ENCODE results near the gene FLNC. TPM values are rescaled to one million over a fixed set of nuclear protein-coding genes. Genes with fewer than 3 reads are reported as not detected.
A peak's percentile ranks its signal among the peaks of the same experiment; 100 is the strongest.

Gene FLNC
- total RNA-seq, 2 experiments from 2014 or later: not detected

GRCh38 chr7:128872394-128872824, 42.2 kb downstream of the FLNC start:
- DNase-seq: no peak
- ATAC-seq: no peak
- CTCF ChIA-PET: interaction anchor here (1.2 to 7.0 kb wide), 3 partner anchors 9 to 10 kb away, joined by 3 to 65 read pairs (median 5); partner anchors contain the start of gene ATP6V1F
- Mint-ChIP-seq H3K27me3 (peaks cover 25% of the 10 kb centered on the region), H3K4me3 (no peak overlapping the region), H3K36me3 (no peaks in the 10 kb centered on the region), H3K9me3 (ENCODE audit: low read depth) (no peaks in the 10 kb centered on the region), H3K4me1 (peaks cover 7% of the 10 kb centered on the region), H3K27ac (no peak overlapping the region)

DNA sequence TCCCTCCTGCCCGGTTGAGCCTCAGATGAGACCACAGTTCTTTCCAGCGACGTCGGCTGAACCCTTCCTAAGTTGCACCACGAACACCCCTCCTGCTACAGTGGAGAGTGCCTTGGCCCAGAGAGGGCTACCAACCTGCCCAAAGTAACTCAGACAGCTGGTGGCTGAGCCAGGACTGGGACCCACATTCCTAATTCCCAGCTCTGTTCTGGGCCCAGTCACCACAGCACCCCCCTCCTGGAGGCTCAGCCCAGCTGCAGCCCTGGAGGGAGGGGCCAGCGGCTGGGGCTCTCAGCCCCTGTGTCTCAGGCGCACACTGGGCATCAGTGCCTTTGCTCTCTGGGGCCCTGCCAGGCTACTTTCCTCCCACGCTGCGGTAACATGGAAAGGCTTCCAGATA, 43.0 kb downstream of the FLNC start:
- Mint-ChIP-seq H3K36me3 (no peaks in the 10 kb centered on the region), H3K27me3 (peaks cover 25% of the 10 kb centered on the region), H3K4me3 (no peak overlapping the region), H3K27ac (no peak overlapping the region), H3K4me1 (peaks cover 15% of the 10 kb centered on the region), H3K9me3 (ENCODE audit: low read depth) (no peaks in the 10 kb centered on the region)
- CTCF ChIA-PET: interaction anchor here (1.2 to 7.0 kb wide), 3 partner anchors 9 to 11 kb away, joined by 3 to 65 read pairs (median 5); partner anchors contain the start of gene ATP6V1F
- DNase-seq (no peak), ATAC-seq (no peak)

DNA sequence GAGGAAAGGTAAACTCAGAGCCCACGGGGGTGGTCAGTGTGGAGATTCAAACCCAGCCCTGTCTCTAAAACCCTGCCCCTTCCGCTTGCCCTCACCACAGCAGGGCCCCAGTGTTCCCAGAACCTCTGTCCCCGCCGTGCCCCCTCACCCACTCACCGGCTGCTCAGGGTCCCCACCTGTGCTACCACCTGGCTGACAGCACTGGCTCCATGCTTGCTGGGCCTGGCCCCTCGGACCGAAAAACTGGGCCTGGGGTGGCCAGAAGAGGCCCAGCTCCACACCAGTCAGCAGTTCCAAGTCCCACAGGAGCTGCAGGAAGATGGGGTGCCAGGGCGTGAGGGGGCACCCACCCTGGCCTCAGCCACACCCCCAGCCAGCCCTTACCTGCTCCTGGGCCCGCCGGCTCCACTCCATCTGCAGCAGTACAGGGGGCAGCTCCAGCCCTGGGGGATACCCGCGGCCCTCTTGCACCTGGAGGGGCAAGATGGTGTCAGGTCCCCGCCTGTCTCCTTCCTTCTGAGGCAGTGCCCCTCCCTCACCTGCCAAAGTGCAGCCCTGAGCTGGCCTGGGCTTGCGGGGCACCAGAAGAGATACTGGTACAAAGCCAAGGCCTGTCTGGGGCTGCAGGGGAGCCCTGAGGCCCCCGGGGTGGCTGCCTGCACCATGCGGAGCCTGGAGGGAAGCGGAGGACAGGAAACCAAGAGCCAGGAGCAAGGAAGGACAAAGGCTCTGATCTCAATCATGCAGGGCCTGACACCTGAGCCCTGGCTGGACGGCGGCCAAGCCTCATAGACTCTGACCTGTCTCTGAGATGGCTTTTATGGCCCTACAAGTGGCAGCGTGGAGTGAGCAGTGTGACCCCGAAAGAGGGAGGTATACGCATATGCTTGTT, 44.2 kb downstream of the FLNC start:
- Mint-ChIP-seq H3K4me1 (peaks cover 14% of the 10 kb centered on the region), H3K4me3 (no peak overlapping the region), H3K27ac (no peak overlapping the region), H3K27me3 (peaks cover 21% of the 10 kb centered on the region), H3K36me3 (no peaks in the 10 kb centered on the region), H3K9me3 (ENCODE audit: low read depth) (no peaks in the 10 kb centered on the region)
- CTCF ChIA-PET: interaction anchor here (1.4 to 1.8 kb wide), 4 partner anchors 9 to 32 kb away, joined by 3 to 11 read pairs (median 5); partner anchors contain the start of gene ATP6V1F
- ATAC-seq: no peak
- no peak for DNase-seq

- Mint-ChIP-seq H3K27me3 (peaks cover 14% of the 10 kb centered on the region), H3K4me3 (no peak overlapping the region), H3K36me3 (no peaks in the 10 kb centered on the region), H3K27ac (peak overlapping the region; percentile 38), H3K9me3 (ENCODE audit: low read depth) (no peaks in the 10 kb centered on the region), H3K4me1 (peaks cover 13% of the 10 kb centered on the region)
- DNase-seq (no peak), ATAC-seq (no peak)
- CTCF ChIA-PET: interaction anchor here (1.4 to 1.8 kb wide), 4 partner anchors 8 to 216 kb away, joined by 3 to 11 read pairs (median 4); partner anchors contain the start of gene ATP6V1F
Measured at GRCh38 chr7:128875523-128875948, 45.3 kb downstream of the FLNC start.

DNA sequence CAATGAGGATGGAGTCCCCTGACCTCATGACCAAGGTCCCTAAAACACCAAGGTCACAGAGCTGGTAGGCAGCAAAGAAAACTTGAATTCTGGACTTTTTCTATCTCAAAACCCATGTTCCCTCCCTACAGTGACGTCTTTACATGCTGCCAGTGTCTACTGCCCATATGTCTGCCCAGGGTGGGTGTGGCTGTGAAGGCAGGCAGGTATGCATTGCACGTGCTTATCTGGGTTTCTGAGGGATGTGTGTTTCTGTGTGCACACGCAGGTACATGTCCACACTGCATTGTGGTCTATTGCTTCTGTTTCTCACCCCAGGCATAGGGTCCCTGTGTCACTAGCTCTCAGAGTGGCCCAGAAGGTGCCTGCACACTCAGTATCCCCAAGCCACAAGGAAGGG, 45.9 kb downstream of the FLNC start:
- peaks cover 13% of the 10 kb centered on the region for H3K4me1 Mint-ChIP-seq
- ATAC-seq: no peak
- CTCF ChIA-PET: interaction anchor here (1.4 kb wide), 2 partner anchors 34 to 216 kb away, joined by 3 read pairs; no protein-coding TSS in a partner anchor
- no peaks in the 10 kb centered on the region for H3K36me3 Mint-ChIP-seq
- no peaks in the 10 kb centered on the region for H3K9me3 Mint-ChIP-seq (ENCODE audit: low read depth)
- no peak overlapping the region for H3K4me3 Mint-ChIP-seq
- no peak for DNase-seq
- no peak overlapping the region for H3K27ac Mint-ChIP-seq
- H3K27me3 Mint-ChIP-seq: peaks cover 11% of the 10 kb centered on the region

- peaks cover 13% of the 10 kb centered on the region for H3K4me1 Mint-ChIP-seq
- no peaks in the 10 kb centered on the region for H3K36me3 Mint-ChIP-seq
- H3K27me3 Mint-ChIP-seq: peaks cover 9% of the 10 kb centered on the region
- ATAC-seq (no peak), DNase-seq (no peak)
- H3K27ac Mint-ChIP-seq: no peak overlapping the region
- H3K4me3 Mint-ChIP-seq: no peak overlapping the region
- CTCF ChIA-PET: interaction anchor here (1.4 kb wide), 1 partner anchor 215 kb away, joined by 3 read pairs; no protein-coding TSS in a partner anchor
- H3K9me3 Mint-ChIP-seq (ENCODE audit: low read depth): no peaks in the 10 kb centered on the region
Measured at GRCh38 chr7:128876586-128876977, 46.4 kb downstream of the FLNC start.

GRCh38 chr7:128876978-128877755, 47.0 kb downstream of the FLNC start:
- ATAC-seq (no peak), DNase-seq (no peak)
- Mint-ChIP-seq H3K4me1 (peaks cover 13% of the 10 kb centered on the region), H3K27ac (no peak overlapping the region), H3K27me3 (peaks cover 3% of the 10 kb centered on the region), H3K36me3 (no peaks in the 10 kb centered on the region), H3K4me3 (no peak overlapping the region), H3K9me3 (ENCODE audit: low read depth) (no peaks in the 10 kb centered on the region)
- CTCF ChIA-PET: interaction anchor here (1.0 to 8.5 kb wide), 2 partner anchors 8 to 15 kb away, joined by 3 to 107 read pairs; partner anchors contain the start of gene ATP6V1F

GRCh38 chr7:128877756-128878120, 47.5 kb downstream of the FLNC start:
- H3K36me3 Mint-ChIP-seq: no peaks in the 10 kb centered on the region
- DNase-seq: no peak
- no peaks in the 10 kb centered on the region for H3K9me3 Mint-ChIP-seq (ENCODE audit: low read depth)
- no peak overlapping the region for H3K4me3 Mint-ChIP-seq
- H3K27me3 Mint-ChIP-seq: peaks cover 2% of the 10 kb centered on the region
- CTCF ChIA-PET: interaction anchor here (1.0 to 8.5 kb wide), 2 partner anchors 8 to 16 kb away, joined by 3 to 107 read pairs; partner anchors contain the start of gene ATP6V1F
- no peak for ATAC-seq
- H3K27ac Mint-ChIP-seq: peak overlapping the region; percentile 52
- H3K4me1 Mint-ChIP-seq: peaks cover 14% of the 10 kb centered on the region

DNA sequence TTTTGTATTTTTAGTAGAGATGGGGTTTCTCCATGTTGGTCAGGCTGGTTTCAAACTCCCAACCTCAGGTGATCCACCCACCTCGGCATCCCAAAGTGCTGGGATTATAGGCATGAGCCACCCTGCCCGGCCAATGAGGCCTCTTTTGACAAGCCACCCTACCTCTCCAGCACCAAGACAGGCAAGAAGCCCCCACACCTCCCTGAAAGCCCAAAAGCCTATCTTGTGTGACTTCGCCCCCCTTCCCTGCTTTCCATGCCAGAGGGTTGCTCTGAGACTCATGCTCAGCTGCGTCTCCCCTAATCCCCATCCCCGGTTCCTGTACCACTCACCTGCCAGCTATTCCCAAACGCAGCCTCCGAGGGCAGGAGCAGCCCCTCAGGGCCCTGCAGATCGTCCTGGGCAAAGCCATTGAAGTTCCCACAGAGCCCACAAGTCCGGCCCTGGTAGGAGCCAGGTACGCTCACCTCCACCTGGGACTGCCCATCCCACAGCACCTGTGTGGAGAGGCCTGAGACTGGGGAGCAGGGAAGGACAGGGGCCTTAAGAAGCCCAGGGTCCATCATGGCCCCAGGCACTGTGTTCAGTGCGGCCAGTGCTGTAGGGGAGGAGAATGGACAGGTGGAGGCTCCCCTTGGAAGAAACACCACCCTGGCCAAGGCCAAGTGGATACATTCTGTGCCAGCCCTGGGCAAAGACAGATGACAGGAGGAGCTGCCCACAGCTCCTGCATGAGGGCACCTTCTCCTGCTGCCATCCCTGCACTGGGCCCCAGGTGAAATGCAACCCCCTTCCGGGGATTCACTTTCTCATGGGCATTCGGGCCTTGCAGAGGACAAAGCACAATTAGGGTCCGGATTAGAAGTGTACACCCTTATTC, 48.3 kb downstream of the FLNC start:
- ATAC-seq (no peak), DNase-seq (no peak)
- peaks cover 2% of the 10 kb centered on the region for H3K27me3 Mint-ChIP-seq
- CTCF ChIA-PET: interaction anchor here (1.0 to 8.5 kb wide), 2 partner anchors 9 to 16 kb away, joined by 3 to 107 read pairs; partner anchors contain the start of gene ATP6V1F
- no peaks in the 10 kb centered on the region for H3K36me3 Mint-ChIP-seq
- H3K4me3 Mint-ChIP-seq: no peak overlapping the region
- H3K27ac Mint-ChIP-seq: no peak overlapping the region
- peaks cover 18% of the 10 kb centered on the region for H3K4me1 Mint-ChIP-seq
- H3K9me3 Mint-ChIP-seq (ENCODE audit: low read depth): no peaks in the 10 kb centered on the region

DNA sequence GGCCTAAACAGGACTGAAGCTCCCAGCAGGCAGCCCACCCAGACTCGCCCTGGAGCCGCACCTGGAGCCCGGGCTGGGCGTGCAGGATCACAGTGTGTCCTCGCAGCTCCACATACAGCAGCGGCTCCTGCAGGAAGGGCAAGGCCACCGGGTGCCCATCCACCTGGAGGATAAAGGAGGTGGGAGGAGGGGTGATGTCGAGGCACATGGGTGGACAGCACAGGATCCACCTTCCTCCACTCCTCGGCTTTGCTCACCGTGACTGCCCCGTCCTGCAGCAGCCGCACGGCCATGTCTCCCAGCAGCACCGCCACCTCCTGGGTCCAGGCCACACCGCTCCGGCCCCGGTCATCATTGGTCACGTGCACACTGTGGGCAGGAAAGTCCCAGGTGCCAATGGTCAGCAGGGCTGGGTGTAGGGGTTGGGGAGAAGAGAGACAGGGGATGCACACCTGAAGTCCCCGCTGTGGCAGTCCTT, 49.3 kb downstream of the FLNC start:
- peaks cover 28% of the 10 kb centered on the region for H3K4me1 Mint-ChIP-seq
- no peak for DNase-seq
- H3K36me3 Mint-ChIP-seq: no peaks in the 10 kb centered on the region
- H3K27ac Mint-ChIP-seq: no peak overlapping the region
- ATAC-seq: no peak
- CTCF ChIA-PET: interaction anchor here (0.8 to 8.5 kb wide), 5 partner anchors 17 to 405 kb away, joined by 3 to 107 read pairs (median 4); partner anchors contain the start of gene ATP6V1F
- no peak overlapping the region for H3K4me3 Mint-ChIP-seq
- H3K9me3 Mint-ChIP-seq (ENCODE audit: low read depth): no peaks in the 10 kb centered on the region
- H3K27me3 Mint-ChIP-seq: peaks cover 2% of the 10 kb centered on the region

DNA sequence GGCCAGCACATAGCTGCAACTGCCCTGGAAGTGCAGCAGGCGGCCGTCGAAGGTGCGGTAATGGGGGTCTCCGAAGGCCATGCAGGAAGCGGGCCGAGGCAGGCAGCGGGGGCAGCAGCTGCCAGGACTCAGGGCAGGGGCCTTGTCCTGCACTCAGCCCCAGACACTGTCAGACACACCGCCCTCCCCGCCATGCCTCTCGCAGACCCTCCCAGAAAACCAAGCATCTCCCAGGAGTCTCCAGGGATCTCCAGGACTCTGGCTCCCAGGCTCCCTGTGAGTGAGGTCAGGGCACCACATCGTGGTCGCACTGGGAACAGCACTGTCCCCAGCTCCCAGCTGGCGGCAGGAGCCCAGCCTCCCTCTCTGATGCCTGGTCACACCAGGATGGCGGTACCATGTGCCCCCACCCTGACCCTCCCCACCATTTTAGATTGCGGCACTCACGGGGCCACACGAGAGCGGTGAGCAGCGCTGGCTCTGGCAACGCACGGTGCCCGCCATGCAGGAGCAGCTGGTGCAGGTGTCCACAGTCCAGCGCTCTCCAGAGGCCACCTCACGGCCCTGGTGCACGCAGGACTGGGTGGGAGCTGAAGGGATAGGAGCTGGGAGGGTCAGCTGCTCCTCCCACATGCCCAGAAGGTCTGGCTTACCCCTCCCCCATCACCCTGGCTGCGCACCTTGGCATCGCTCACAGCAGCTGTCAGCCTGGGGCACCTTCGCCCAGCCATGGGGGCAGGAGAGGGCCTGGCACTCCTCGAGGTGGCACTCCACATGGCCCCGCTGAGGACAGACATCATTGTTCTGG, 49.9 kb downstream of the FLNC start:
- no peaks in the 10 kb centered on the region for H3K36me3 Mint-ChIP-seq
- DNase-seq (no peak), ATAC-seq (no peak)
- peaks cover 4% of the 10 kb centered on the region for H3K27me3 Mint-ChIP-seq
- CTCF ChIA-PET: interaction anchor here (0.8 to 8.5 kb wide), 6 partner anchors 10 to 405 kb away, joined by 3 to 107 read pairs (median 30); partner anchors contain the start of gene ATP6V1F
- no peaks in the 10 kb centered on the region for H3K9me3 Mint-ChIP-seq (ENCODE audit: low read depth)
- no peak overlapping the region for H3K4me3 Mint-ChIP-seq
- H3K27ac Mint-ChIP-seq: no peak overlapping the region
- peaks cover 32% of the 10 kb centered on the region for H3K4me1 Mint-ChIP-seq

All from activated CD8-positive, alpha-beta memory T cell treated with anti-CD3 and anti-CD28 coated beads, Interleukin-2, amount 10 ng/mL, durations not matched to agents 7 days and 5 days (primary cell).